ENCODE data around the gene FOSL2. TPM values are rescaled to one million over a fixed set of nuclear protein-coding genes. Genes with fewer than 3 reads are reported as not detected.

Gene FOSL2
- total RNA-seq, 1 donor from 2014 or later = 156 TPM

- Mint-ChIP-seq H3K4me3 (ENCODE audit: unreplicated experiment) (no peak overlapping the region), H3K9me3 (ENCODE audit: low read depth) (no peaks in the 10 kb centered on the region), H3K27me3 (ENCODE audit: low read depth) (no peaks in the 10 kb centered on the region), H3K27ac (ENCODE audit: unreplicated experiment) (no peak overlapping the region), H3K4me1 (ENCODE audit: low read depth) (peaks cover 35% of the 10 kb centered on the region), H3K36me3 (ENCODE audit: low read depth) (peaks cover 8% of the 10 kb centered on the region)
- no peak for DNase-seq (ENCODE audit: low spot score)
- TF ChIP-seq, protein P1, sequence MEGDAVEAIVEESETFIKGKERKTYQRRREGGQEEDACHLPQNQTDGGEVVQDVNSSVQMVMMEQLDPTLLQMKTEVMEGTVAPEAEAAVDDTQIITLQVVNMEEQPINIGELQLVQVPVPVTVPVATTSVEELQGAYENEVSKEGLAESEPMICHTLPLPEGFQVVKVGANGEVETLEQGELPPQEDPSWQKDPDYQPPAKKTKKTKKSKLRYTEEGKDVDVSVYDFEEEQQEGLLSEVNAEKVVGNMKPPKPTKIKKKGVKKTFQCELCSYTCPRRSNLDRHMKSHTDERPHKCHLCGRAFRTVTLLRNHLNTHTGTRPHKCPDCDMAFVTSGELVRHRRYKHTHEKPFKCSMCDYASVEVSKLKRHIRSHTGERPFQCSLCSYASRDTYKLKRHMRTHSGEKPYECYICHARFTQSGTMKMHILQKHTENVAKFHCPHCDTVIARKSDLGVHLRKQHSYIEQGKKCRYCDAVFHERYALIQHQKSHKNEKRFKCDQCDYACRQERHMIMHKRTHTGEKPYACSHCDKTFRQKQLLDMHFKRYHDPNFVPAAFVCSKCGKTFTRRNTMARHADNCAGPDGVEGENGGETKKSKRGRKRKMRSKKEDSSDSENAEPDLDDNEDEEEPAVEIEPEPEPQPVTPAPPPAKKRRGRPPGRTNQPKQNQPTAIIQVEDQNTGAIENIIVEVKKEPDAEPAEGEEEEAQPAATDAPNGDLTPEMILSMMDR (IDR thresholded peaks at IDR 0.05) = no peak
Measured at GRCh38 chr2:28425464-28425835, 32.8 kb downstream of the FOSL2 start.

- Mint-ChIP-seq H3K36me3 (ENCODE audit: low read depth) (peaks cover 3% of the 10 kb centered on the region), H3K4me3 (ENCODE audit: unreplicated experiment) (no peak overlapping the region), H3K27ac (ENCODE audit: unreplicated experiment) (no peak overlapping the region), H3K9me3 (ENCODE audit: low read depth) (peaks cover 2% of the 10 kb centered on the region), H3K27me3 (ENCODE audit: low read depth) (no peaks in the 10 kb centered on the region), H3K4me1 (ENCODE audit: low read depth) (peaks cover 20% of the 10 kb centered on the region)
- TF ChIP-seq, protein P1 (IDR thresholded peaks at IDR 0.05) = no peak
- DNase-seq (ENCODE audit: low spot score) = peak; percentile 64
Measured at GRCh38 chr2:28427741-28428415, 35.2 kb downstream of the FOSL2 start.

DNA sequence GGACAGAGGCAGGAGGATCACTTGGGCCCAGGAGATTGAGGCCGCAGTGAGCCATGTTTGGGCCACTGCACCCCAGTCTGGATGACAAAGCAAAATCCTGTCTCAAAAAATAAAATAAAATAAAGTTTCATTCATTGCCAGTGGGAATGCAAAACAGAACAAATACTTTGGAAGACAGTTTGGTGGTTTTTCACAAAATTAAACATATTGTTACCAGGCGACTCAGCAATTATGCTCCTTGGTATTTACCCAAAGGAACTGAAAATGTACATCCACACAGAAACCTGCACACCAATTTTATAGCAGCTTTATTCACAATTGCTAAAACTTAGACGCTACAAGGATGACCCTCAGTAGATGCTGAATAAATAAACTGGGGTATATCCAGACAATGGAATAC lies 35.8 kb downstream of the FOSL2 start:
- H3K27me3 Mint-ChIP-seq (ENCODE audit: low read depth) = no peaks in the 10 kb centered on the region
- peaks cover 14% of the 10 kb centered on the region for H3K4me1 Mint-ChIP-seq (ENCODE audit: low read depth)
- no peak for DNase-seq (ENCODE audit: low spot score)
- no peak overlapping the region for H3K27ac Mint-ChIP-seq (ENCODE audit: unreplicated experiment)
- no peak overlapping the region for H3K4me3 Mint-ChIP-seq (ENCODE audit: unreplicated experiment)
- peaks cover 8% of the 10 kb centered on the region for H3K9me3 Mint-ChIP-seq (ENCODE audit: low read depth)
- peaks cover 4% of the 10 kb centered on the region for H3K36me3 Mint-ChIP-seq (ENCODE audit: low read depth)
- TF ChIP-seq, protein P1 (IDR thresholded peaks at IDR 0.05) = no peak

- Mint-ChIP-seq H3K4me1 (ENCODE audit: low read depth) (peaks cover 5% of the 10 kb centered on the region), H3K27me3 (ENCODE audit: low read depth) (no peaks in the 10 kb centered on the region), H3K9me3 (ENCODE audit: low read depth) (peaks cover 14% of the 10 kb centered on the region), H3K36me3 (ENCODE audit: low read depth) (peaks cover 7% of the 10 kb centered on the region), H3K27ac (ENCODE audit: unreplicated experiment) (no peak overlapping the region), H3K4me3 (ENCODE audit: unreplicated experiment) (no peak overlapping the region)
- DNase-seq (ENCODE audit: low spot score) = no peak
- TF ChIP-seq, protein P1 (IDR thresholded peaks at IDR 0.05) = no peak
Measured at GRCh38 chr2:28429636-28430376, 37.1 kb downstream of the FOSL2 start.

- H3K27me3 Mint-ChIP-seq (ENCODE audit: low read depth) = no peaks in the 10 kb centered on the region
Measured at GRCh38 chr2:28430377-28430765, 37.7 kb downstream of the FOSL2 start.

More at GRCh38 chr2:28430377-28430765, 37.7 kb downstream of the FOSL2 start:
- DNase-seq (ENCODE audit: low spot score) = peak; percentile 42
- TF ChIP-seq, protein P1 (IDR thresholded peaks at IDR 0.05) = no peak
- no peak overlapping the region for H3K4me3 Mint-ChIP-seq (ENCODE audit: unreplicated experiment)
- H3K9me3 Mint-ChIP-seq (ENCODE audit: low read depth) = peaks cover 14% of the 10 kb centered on the region
- peaks cover 5% of the 10 kb centered on the region for H3K4me1 Mint-ChIP-seq (ENCODE audit: low read depth)
- H3K27ac Mint-ChIP-seq (ENCODE audit: unreplicated experiment) = no peak overlapping the region
- peaks cover 7% of the 10 kb centered on the region for H3K36me3 Mint-ChIP-seq (ENCODE audit: low read depth)
